Suprapubic skin (tissue), 4 donors: ENCODE data around the gene ZBTB21. TPM values are rescaled to one million over a fixed set of nuclear protein-coding genes. Genes with fewer than 3 reads are reported as not detected.
A peak's percentile ranks its signal among the peaks of the same experiment; 100 is the strongest.

ENCODE experiments used
- DNase-seq, 2 donors: peaks; one replicate each; pipeline ENCODE4 v3.0.0-alpha.2; 2019; ENCODE audit warnings: low spot score in 2 of 2
- H3K27ac ChIP-seq: fragments of 200-600 bp; sonication (generic); one replicate; pipeline ENCODE4 v1.5.1; 2019
- H3K27me3 ChIP-seq: fragments of 200-600 bp; sonication (generic); one replicate; pipeline ENCODE4 v1.5.1; 2019
- H3K36me3 ChIP-seq: fragments of 200-600 bp; sonication (generic); one replicate; pipeline ENCODE4 v1.5.1; 2019
- H3K4me1 ChIP-seq: fragments of 200-600 bp; sonication (generic); one replicate; pipeline ENCODE4 v1.5.1; 2019
- H3K4me3 ChIP-seq: fragments of 200-600 bp; sonication (generic); one replicate; pipeline ENCODE4 v1.5.1; 2019; ENCODE audit warnings: mild to moderate bottlenecking
- H3K9me3 ChIP-seq: fragments of 200-600 bp; sonication (generic); one replicate; pipeline ENCODE4 v1.5.1; 2019
- CTCF ChIP-seq, 2 donors: fragments of 200-600 bp in 1 of 2; fragments of 450-650 bp in 1 of 2; sonication (generic) in 1 of 2; IDR thresholded peaks; one replicate each; pipeline ENCODE4 v1.5.1; 2016 to 2019; ENCODE audit warnings: antibody characterized with exemption in 2 of 2, mild to moderate bottlenecking in 1 of 2, moderate library complexity in 1 of 2
- EP300 ChIP-seq: sonication (generic); formaldehyde crosslinking; IDR thresholded peaks from one replicate; pipeline ENCODE4 v1.6.1; 2017; ENCODE audit warnings: antibody characterized with exemption
- POLR2A ChIP-seq, 2 donors: fragments of 450-650 bp; IDR thresholded peaks; one replicate each; pipeline ENCODE4 v1.6.1; 2017; ENCODE audit warnings: antibody characterized with exemption in 2 of 2, mild to moderate bottlenecking in 2 of 2, moderate library complexity in 2 of 2
- POLR2AphosphoS5 ChIP-seq, 3 donors: sonication (generic); formaldehyde crosslinking; IDR thresholded peaks; one replicate each; pipeline ENCODE4 v1.6.1; 2017; ENCODE audit warnings: antibody characterized with exemption in 3 of 3
- WGBS: methylation state at CpG from one replicate; pipeline ENCODE4 v1.1.5; 2018; 5-methylcytosine and 5-hydroxymethylcytosine counted together
- total RNA-seq, 4 donors: library from RNA; depleted of rRNA; stranded (reverse); fragments of >200 nt; gene quantifications; one replicate each; pipeline ENCODE4 v1.1.0, GENCODE V29; 2016

The ZBTB21 gene
- total RNA-seq, 4 donors from 2014 or later, result 24.5 to 39.1 (median 30.5) TPM

- Histone ChIP-seq H3K27me3 (no peaks in the 10 kb centered on the region), H3K9me3 (no peaks in the 10 kb centered on the region), H3K4me3 (no peak overlapping the region), H3K27ac (no peak overlapping the region), H3K36me3 (no peaks in the 10 kb centered on the region), H3K4me1 (peaks cover 30% of the 10 kb centered on the region)
- DNase-seq, result no peak
- WGBS, result 18% methylated on average over 5 of the region's 5 CpGs
- TF ChIP-seq EP300 (no peak), POLR2AphosphoS5 (IDR thresholded peaks at IDR 0.05) (peak in 1 of 3 donors; percentile 43)
Measured at GRCh38 chr21:42039470-42039901, 29.3 kb upstream of the ZBTB21 start.

- no peak for DNase-seq
- H3K36me3 ChIP-seq, result no peaks in the 10 kb centered on the region
- peaks cover 30% of the 10 kb centered on the region for H3K4me1 ChIP-seq
- H3K4me3 ChIP-seq, result no peak overlapping the region
- H3K27me3 ChIP-seq, result no peaks in the 10 kb centered on the region
- 66% methylated on average over 8 of the region's 8 CpGs for WGBS
- TF ChIP-seq CTCF (IDR thresholded peaks at IDR 0.05), result no peak
- TF ChIP-seq EP300, result no peak
- no peak for TF ChIP-seq POLR2AphosphoS5 (IDR thresholded peaks at IDR 0.05)
- TF ChIP-seq POLR2A (IDR thresholded peaks at IDR 0.05), result no peak
- no peaks in the 10 kb centered on the region for H3K9me3 ChIP-seq
- H3K27ac ChIP-seq, result no peak overlapping the region
Measured at GRCh38 chr21:42038826-42039425, 28.8 kb upstream of the ZBTB21 start.

GRCh38 chr21:42038393-42038792, 28.2 kb upstream of the ZBTB21 start:
- no peaks in the 10 kb centered on the region for H3K9me3 ChIP-seq
- DNase-seq, result no peak
- H3K36me3 ChIP-seq, result no peaks in the 10 kb centered on the region
- H3K4me3 ChIP-seq, result no peak overlapping the region
- 95% methylated on average over 10 of the region's 10 CpGs for WGBS
- no peak overlapping the region for H3K27ac ChIP-seq
- no peak for TF ChIP-seq EP300
- no peak for TF ChIP-seq POLR2AphosphoS5 (IDR thresholded peaks at IDR 0.05)
- TF ChIP-seq POLR2A (IDR thresholded peaks at IDR 0.05), result no peak
- TF ChIP-seq CTCF (IDR thresholded peaks at IDR 0.05), result no peak
- peaks cover 30% of the 10 kb centered on the region for H3K4me1 ChIP-seq
- H3K27me3 ChIP-seq, result no peaks in the 10 kb centered on the region

GRCh38 chr21:42037943-42038342, 27.8 kb upstream of the ZBTB21 start:
- WGBS, result 76% methylated on average over 12 of the region's 12 CpGs
- TF ChIP-seq POLR2A (IDR thresholded peaks at IDR 0.05) (no peak), CTCF (IDR thresholded peaks at IDR 0.05) (no peak), EP300 (no peak), POLR2AphosphoS5 (IDR thresholded peaks at IDR 0.05) (no peak)
- no peaks in the 10 kb centered on the region for H3K9me3 ChIP-seq
- no peak overlapping the region for H3K27ac ChIP-seq
- H3K27me3 ChIP-seq, result no peaks in the 10 kb centered on the region
- no peaks in the 10 kb centered on the region for H3K36me3 ChIP-seq
- peaks cover 27% of the 10 kb centered on the region for H3K4me1 ChIP-seq
- DNase-seq, result no peak
- H3K4me3 ChIP-seq, result no peak overlapping the region

GRCh38 chr21:42037516-42037915, 27.4 kb upstream of the ZBTB21 start:
- Histone ChIP-seq H3K4me3 (no peak overlapping the region), H3K9me3 (no peaks in the 10 kb centered on the region), H3K27ac (no peak overlapping the region), H3K27me3 (no peaks in the 10 kb centered on the region), H3K4me1 (peaks cover 23% of the 10 kb centered on the region), H3K36me3 (no peaks in the 10 kb centered on the region)
- no peak for DNase-seq
- no peak for TF ChIP-seq EP300
- no peak for TF ChIP-seq POLR2A (IDR thresholded peaks at IDR 0.05)
- TF ChIP-seq CTCF (IDR thresholded peaks at IDR 0.05), result no peak
- TF ChIP-seq POLR2AphosphoS5 (IDR thresholded peaks at IDR 0.05), result no peak
- WGBS, result 94% methylated on average over 9 of the region's 9 CpGs

GRCh38 chr21:42036313-42036712, 26.2 kb upstream of the ZBTB21 start:
- Histone ChIP-seq H3K27me3 (no peaks in the 10 kb centered on the region), H3K4me1 (peaks cover 19% of the 10 kb centered on the region), H3K36me3 (no peaks in the 10 kb centered on the region), H3K4me3 (no peak overlapping the region), H3K9me3 (no peaks in the 10 kb centered on the region), H3K27ac (no peak overlapping the region)
- TF ChIP-seq CTCF (IDR thresholded peaks at IDR 0.05), result no peak
- TF ChIP-seq POLR2A (IDR thresholded peaks at IDR 0.05), result no peak
- no peak for TF ChIP-seq EP300
- TF ChIP-seq POLR2AphosphoS5 (IDR thresholded peaks at IDR 0.05), result no peak
- no peak for DNase-seq
- WGBS, result 90% methylated on average over 2 of the region's 2 CpGs
